ENCODE results near the gene FXYD6. TPM values are rescaled to one million over a fixed set of nuclear protein-coding genes. Genes with fewer than 3 reads are reported as not detected.
"Not testable (repeated sequence)": the region's sequence is repeated elsewhere in the genome, so short reads cannot be mapped to it uniquely, and the experiment has no call there.

FXYD6 gene
- total RNA-seq, 1 experiment from 2014 or later, result not detected

DNA sequence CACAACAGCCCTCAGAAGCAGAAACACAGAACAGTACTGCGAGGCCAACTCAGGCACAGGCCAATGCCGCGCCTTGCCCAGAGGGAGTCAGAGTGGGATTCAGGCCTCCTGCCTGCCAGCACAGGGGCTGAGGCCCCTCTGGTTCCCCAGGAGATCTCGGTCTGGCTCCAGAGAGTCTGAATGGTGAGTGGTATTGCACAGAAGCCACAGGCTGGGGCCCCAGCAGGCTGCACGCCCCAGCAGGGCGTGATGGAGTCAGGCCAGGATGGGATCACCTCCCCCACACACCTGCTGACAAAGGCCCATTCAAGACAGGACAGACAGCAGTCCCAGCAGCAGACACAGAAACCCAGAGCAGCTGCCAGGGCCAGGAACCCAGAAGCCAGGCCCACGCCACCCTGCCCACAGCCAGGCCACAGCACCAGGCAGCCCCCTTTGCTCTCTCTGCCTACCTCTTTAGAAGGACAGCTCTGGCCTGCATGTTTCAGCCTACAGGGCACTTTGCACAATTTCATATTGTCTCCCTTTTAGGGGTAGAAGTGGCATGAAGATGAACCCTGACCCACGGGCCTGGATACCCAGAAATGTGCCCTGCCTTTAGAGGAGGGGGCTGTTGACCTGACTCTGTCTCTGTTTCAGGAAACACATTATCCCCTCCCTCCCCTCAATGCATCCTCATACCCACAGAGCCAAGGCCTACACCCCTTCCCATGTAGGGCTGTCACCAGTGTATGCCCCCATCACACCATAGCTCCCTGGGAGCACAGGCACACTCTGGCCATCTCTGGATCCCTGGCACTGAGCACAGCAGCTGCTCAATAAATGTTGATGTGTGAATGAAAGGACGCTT, 6.1 kb downstream of the FXYD6 start:
- DNase-seq (ENCODE audit: low spot score), result no peak

DNA sequence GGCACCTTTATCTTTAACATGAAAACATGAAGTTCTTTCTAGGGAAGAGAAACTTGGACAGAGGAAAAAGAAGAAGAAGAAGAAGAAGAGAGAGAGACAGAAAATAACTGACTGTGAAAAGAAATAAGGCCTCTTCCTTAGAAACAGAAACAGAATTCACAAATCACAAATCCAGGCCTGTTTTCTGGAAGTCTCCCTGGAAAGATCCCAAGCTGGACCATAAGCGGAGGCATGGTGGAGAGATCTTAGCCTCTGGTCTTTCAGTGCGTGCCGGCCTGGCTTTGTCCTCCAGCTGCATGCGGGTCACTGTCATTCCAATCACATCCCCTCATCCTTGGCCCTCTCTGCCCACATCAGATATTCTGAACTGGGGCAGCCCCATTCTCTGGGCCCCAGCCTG, 6.9 kb downstream of the FXYD6 start:
- DNase-seq (ENCODE audit: low spot score), result no peak

DNA sequence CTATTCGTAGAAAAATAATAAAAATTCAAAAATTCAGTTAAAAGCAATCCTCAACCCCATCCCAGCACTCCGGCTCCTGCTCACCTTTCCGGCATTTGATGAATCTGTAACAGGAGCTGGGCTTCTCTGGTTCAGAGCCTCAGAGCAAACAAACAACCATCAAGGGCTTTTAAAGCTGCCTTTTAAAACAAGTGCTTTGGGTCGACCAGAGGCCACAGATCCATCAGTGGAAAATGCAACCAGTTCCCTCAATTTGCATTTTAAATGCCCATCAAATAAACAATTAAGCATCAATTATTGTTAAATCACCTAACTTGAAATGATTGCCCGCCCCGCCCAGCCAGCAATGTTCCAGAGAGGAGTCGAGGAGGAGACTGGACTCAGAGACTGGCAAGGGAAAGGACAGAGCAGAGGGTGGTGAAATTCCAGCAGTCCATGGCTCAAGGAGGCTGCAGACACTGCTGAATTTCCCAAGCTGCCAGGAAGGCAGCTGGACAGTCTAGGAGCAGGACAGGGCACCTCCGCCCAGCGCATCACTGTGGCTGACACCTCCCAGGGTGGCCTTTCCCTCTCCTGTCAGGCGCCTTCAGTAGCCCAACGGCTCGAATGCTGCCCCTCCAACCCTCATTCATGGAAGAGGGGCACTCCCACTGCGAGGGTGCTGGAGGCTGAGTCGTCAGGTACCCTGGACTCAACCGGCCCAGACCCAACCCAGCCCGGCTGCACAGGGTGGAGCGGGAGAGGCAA, 7.5 kb downstream of the FXYD6 start:
- no peak for DNase-seq (ENCODE audit: low spot score)

DNA sequence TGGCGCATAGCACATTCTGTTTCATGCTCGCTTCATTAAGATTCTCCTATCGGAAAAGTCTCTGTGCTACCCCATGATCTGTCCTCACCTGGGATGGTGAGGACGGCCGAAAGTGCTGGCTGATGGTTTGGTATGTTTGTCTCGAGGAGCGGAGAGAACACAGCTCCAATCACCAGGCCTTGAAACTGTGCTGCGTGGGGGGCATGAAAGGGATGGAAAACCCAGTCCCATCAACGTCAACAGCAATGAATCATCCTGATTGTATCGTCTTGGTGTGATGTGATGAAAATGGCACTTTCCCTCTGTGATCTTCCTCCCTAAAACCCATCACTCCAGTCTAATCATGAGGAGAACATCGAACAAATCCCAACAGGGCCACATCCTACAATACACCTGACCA, 8.4 kb downstream of the FXYD6 start:
- no peak for DNase-seq (ENCODE audit: low spot score)

DNA sequence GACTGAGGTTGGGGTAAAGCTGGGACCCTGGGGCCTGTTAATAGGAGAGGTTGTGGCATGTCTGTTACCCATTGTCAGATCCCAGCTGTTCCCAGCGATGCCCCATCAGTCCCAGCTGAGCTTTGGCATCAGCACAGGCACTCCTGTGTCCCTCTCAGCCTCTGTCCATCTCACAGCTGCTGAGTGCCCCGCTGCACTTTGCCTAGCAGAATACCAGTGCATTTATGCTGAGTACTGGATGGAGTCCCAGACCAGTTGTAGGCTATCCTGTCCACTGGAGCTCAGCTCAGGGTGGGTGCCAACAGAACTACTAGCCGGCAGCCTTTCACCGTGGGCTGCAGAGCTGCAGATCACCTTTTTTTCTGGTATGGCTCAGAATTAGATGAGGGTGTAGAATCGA, 9.9 kb downstream of the FXYD6 start:
- DNase-seq (ENCODE audit: low spot score), result no peak

DNA sequence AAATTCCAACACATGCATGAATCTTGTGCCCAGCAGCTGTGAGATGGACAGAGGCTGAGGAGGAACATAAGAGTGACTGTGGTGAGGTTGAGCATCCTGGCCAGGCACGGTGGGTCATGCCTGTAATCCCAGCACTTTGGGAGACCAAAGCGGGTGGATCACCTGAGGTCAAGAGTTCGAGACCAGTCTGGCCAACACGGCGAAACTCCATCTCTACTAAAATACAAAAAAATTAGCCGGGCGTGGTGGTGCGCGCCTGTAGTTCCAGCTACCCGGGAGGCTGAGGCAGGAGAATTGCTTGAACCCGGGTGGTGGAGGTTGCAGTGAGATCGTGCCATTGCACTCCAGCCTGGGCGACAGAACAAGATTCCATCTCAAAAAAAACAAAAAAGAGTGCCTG, 10.9 kb downstream of the FXYD6 start:
- not testable (repeated sequence) for DNase-seq (ENCODE audit: low spot score)

DNA sequence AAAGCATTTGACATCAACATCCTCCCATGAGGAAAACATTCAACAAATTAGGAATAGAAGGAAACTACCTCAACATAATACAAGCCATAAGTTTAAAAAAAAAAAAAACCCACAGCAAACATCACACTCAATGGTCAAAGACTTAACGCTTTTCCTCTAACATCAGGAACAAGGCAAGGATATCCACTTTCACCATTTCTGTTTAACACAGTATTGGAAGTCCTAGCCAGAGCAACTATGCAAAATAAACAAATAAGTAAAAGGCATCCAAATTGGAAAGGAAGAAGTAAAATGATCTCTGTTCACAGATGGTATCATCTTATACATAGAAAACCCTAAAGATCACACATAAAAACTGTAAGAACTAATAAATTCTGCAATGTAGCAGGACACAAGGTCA, 13.1 kb downstream of the FXYD6 start:
- no peak for DNase-seq (ENCODE audit: low spot score)

DNA sequence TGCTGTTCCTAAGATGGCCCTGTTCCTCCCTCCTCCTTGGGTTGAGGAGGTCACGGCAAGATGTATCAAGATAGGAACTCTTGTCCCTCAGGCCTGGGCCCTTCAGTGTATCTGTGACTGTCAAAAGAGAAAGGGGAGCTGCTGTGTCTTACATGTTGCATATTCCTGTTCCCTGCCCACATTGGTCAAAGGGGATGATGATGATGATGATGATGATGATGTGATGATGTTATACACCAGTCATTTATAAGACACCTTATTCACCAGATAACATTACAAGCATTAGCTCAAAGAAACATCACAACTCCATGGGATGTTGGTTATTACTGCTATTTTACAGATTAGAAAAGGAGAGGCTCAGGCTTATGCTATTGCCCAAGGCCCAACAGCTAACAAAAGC, 13.7 kb downstream of the FXYD6 start:
- no peak for DNase-seq (ENCODE audit: low spot score)

DNA sequence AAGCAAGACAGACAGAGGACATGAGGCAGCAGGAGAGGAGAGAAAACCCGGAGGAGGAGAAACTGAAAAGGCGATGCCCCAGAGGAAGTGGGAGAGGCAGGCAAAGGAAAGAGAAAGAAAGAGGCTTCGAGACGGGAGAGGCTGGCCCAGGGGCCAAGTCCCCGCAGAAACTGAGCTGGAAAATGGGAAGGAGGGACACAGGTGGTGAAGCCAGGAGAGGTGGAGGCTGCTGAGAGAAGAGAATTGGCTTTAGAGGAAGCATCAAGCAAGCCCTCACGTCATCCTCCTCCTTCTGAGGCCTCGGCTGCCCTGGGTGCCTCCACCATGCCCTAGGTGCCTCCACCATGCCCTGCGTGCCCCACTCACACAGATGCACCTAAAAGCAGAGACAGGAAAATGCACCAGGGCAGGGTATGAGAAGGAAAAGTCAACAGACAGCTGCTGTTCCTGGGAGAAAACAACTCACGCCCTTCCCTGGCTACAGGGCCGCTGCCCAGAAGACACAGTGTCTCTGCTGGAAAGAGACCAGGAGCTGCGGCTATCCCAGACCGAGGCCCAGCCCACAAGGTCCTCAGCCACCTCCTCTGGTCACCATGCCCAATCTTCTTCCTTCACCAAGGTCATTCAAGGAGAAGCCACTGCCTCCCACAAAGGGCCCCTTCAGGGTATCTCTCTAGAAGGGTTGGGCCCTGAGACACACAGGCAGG, 14.3 kb downstream of the FXYD6 start:
- no peak for DNase-seq (ENCODE audit: low spot score)

DNA sequence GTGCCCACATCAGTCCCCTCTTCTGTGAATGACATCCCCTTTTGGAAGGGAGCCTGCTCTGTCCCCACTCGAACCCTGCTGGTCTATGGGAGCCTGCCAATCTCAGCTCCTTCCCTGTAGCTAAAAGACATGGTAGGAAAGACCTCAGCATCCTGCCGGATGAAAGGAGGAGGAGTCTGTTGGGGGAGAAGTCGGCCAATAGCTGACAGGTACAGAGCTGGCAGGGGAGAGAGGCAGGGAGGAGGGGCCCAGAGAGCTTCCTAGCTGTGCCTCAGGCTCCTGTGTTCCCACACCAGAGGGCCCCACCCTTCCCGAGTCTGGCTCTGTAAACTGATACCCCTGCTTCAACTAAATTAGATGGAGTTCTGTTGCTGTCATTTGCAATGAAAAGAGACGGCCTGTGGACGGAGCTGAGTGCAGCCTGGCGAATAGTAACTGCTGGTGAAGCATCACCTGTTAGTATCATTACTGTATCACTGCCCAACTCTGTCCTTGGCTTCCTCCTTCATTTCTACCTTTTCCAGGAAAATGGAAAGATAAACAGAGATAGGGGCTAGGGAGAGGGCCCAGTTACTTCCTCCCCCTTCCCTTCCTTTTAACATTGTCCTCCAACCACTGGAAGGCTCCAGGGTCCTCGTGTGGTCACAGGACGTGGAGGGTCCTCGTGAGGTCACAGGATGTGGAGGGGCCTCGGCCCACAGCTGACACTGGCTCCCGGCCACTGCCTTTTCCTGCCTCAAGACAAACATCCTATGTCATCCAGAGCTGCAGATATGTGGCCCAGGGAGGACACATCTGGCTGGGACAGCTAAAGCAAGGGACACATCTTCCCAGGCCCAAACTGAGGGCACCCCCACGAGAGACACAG, 15.1 kb downstream of the FXYD6 start:
- no peak for DNase-seq (ENCODE audit: low spot score)

DNA sequence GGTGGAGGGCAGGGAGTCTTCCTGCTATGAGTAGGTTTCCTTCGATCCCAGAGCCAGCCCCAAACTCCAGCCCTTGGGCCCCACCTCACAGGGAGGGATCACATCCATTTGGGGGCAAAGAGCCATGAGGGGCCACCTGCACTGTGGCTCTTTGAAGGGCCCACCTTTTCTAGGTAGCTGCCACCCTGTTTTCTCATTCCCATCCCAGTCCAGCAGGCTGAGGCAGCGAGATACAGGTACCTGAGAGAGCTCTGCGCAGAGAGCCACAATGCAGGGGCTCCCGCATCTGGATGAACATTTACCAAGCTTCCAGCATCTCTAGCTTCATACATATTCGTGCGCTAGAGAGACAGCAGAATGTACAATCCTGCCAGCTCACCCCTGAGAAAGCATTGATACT, 16.3 kb downstream of the FXYD6 start:
- DNase-seq (ENCODE audit: low spot score), result no peak

DNA sequence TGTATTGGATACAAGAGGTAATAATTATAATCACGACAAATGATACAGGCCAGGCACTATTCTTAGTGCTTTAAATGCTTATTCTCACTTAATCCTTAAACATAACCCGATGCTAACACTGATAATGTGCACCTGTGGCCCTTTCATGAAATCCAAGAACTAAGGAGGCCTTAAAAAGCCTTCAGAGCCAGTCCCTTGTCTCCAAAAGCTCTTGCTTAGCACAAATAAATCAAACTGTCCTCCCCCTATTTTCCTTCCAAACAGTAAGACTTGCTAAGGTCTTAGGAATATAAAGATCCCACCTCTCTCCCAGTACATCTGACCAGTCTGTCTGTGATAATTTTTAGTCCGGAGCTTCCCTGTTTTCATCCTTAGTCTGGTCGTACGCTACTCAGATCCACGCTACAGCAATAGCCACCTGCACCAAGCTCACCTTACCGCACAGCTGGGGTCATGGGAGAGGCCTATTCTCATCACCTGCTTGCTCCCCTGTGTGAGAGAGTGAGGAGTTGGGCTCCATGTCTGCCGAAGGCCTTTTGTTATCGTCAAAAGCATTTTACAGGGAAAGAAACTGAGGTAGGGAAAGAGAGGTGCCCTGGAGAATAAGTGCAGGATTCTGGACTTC, 16.9 kb downstream of the FXYD6 start:
- no peak for DNase-seq (ENCODE audit: low spot score)

DNA sequence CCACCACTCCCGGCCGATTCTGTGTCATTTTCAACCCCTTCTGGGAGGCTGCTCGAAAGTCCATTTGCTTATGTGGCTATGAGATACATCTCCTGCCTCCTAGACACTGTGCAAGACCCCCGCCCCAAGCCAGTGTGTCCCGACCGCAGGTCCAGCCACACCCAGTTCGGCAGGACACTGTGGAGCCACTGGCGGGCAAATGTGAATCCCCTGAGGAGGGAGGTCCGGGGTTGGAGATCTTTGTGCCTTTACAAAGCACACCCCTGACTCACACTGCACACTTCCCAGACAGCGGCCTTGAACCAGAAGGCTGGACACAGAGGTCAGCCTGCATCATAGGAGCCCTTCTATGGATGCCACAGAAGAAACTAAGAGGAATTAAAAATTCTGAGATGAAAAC, 17.4 kb downstream of the FXYD6 start:
- DNase-seq (ENCODE audit: low spot score), result no peak

DNA sequence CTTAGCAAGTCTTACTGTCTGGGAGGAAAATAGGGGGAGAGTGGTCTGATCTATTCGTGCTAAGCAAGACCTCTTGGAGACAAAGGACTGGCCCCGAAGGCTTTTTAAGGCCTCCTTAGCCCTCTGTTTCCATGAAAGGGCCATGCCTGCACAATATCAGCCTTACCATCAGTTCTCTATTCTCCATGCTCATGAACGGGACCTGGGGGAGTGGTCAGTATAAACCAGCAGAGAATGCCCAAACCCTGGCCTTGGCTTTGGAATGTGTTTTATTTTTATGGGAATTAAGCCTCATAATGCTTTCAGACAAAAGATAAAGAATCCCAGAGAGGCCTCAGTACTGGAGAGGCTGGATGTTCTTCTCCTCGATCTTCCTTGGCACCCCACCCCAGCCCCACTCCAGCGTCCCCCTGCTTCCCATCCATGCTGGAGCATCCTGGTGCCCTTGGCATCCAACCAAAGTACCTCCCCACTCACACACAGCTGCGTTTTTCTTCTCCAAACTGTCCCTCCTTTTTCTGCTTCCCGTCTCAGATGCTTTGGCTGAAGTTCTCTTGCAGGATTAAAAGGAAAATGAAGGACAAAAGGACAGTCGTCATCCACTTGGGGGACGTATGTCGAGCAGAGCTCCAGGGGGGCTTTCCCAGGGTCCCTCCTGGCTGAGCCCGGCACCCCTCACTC, 18.6 kb downstream of the FXYD6 start:
- DNase-seq (ENCODE audit: low spot score), result no peak

DNA sequence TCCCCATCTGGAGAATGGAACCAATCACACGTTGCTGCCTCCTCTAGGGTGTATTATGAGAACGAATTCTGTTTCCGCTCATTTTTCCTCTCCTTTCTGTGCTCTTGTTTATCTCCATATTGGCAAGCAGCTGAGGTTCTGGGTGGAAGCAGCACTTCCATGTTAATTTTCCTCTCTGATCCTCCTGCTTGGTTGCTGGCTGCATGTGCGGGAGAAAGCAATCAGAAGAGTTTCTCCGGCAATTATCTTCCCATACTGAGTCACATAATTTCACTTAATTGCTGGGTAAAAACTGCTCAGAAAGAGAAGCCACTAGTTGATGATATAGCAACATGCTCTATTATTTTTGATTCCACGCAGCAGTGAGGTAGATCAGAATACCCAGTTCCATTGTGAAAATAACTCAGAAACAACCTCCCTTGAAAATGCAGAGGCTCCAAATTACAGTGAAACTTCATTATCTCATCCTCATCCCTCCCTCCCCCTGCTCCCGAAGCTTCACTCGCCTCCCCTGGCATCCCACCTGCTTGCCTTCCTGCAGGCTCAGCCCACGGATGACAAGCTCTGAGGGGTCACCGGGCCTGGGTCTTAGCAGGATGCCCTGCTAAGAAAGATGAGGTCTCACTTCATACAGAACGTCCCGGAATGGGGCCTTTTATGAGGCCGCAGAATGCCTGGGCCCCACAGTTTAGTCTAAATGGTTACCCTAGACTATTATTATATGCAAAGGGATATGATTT, 20.4 kb downstream of the FXYD6 start:
- no peak for DNase-seq (ENCODE audit: low spot score)

DNA sequence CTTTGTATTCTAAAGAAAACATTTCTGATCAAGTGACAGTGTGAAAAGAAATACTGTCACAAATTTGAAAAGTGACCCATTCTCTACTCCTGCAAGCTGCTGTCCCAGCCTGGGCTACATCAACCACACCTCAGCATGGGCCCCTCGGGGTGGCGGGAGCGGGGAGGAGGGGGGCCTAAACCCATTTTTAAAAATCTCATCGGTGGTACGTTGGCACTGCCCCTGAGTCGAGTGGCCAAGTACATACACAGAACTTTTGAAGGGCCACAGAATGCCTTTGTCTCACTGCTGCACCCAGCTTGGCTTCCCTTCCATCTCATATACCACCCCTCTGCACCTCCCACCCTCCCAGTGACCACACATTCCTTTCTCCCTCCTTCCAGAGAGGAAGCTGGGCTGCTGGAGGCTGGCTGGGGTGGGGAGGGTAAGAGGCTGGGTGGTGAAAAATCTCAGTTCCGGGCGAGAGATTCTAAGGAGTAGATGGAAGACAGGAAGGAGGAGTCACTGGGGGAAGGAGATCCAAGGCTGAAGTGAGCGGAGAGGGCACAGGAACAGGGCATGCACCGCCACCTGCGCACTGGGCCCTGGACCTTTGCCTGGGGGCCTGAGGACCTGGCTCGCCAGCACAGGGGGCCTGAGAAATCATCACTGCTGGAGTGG, 21.1 kb downstream of the FXYD6 start:
- no peak for DNase-seq (ENCODE audit: low spot score)

DNA sequence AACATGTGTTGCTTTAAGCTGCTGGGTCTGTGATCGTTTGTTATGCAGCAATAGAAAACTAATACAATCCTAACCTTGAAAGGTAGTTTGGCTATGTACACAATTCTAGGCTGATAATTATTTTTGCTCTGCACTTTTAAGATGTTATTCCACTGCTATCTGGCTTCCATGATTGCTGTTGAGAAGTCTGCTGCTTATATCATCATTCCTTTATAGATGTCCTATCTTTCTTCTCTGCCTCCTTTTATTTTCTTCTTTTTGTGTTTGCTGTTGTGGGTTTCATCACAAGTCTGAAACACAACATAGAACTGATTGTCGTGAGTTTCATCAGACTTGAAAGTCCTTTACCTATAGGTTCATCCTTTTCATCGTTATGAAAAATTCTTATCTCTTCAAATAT, 24.1 kb downstream of the FXYD6 start:
- no peak for DNase-seq (ENCODE audit: low spot score)

DNA sequence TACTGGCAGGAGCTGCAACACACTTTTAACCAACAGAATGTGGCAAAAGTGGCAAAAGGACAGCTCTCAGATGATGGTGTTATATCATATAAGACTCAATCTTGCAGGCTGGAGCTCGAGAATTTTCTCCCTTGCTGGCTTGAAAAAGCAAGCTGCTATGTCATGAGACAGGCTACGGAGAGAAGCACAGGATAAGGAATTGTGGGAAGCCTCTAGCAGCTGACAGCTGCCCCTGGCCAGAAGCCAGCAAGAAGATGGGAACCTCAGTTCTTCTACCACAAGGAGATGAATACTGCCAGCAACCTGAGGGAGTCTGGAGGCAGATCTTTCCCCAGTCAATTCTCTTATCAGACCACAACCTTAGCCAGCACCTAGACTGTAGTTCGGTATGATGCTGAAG, 24.6 kb downstream of the FXYD6 start:
- no peak for DNase-seq (ENCODE audit: low spot score)

DNA sequence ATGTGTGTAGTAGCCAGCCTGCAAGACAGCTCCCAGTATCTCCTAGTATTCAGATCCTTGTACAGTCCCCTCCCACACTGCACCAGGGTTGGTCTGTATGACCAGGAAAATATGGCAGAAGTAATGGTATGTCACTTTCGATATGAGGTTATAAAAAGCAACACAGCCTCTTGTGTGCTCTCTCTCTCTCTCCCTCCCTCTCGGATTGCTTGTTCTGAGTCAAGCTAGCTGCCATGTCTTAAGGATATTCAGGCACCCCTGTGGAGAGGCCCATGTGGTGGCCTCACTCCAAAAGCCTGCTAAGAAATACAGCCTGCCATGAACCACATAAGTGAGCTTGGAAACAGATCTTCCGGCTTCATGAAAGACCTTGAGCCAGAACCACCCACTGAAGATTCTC, 25.4 kb downstream of the FXYD6 start:
- DNase-seq (ENCODE audit: low spot score), result no peak

All from HT-29 (cell line).